Measurements from ENCODE around the gene FZD4. TPM values are rescaled to one million over a fixed set of nuclear protein-coding genes. Genes with fewer than 3 reads are reported as not detected.

FZD4 gene
- total and polyA plus RNA-seq, 2 donors (not counting 3 experiments of a cell fraction or from before 2014, with no cell fraction given): 56.6 to 112 TPM

DNA sequence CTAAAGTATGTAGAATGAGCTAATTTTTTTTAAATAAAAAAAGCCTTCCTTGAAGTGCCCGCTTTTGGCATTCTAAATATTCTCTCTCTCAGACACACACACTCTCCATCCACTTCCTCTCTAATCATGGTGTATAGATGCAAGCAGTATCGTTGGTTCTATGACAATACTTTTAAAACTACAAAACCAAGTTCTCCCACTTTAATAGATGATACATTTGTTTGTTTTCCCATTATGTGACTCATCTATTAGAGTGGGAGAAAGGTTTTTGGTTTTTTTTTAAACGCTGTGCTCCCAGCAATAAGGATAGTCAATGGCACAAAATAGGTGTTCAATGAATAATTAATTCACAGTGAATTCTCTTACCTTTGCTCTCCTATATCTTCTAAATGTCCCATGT is 44.6 kb downstream of the FZD4 start:
- Histone ChIP-seq H3K9me3 (replicated peaks; ENCODE audit: control insufficient read depth, insufficient read depth, low read length) (no peaks in the 10 kb centered on the region), H3K79me2 (ENCODE audit: control insufficient read depth, insufficient read depth, low read length) (no peaks in the 10 kb centered on the region), H3K9ac (replicated peaks; ENCODE audit: extremely low read depth, insufficient read depth, low read length) (no peak overlapping the region), H3K4me3 (replicated peaks in 1 of 3; ENCODE audit: insufficient read depth in 1 of 3, low read depth in 1 of 3, low read length in 3 of 3) (no peak overlapping the region), H3K27me3 (ENCODE audit: control insufficient read depth in 2 of 2, insufficient read depth in 2 of 2, low read length in 2 of 2) (no peaks in the 10 kb centered on the region), H3K4me2 (ENCODE audit: insufficient read depth, low read length) (no peak overlapping the region), H3K9me1 (replicated peaks; ENCODE audit: control insufficient read depth, extremely low read depth, insufficient read depth, low read length) (no peaks in the 10 kb centered on the region), H4K20me1 (replicated peaks; ENCODE audit: control insufficient read depth, extremely low read depth, insufficient read depth, low read length) (no peaks in the 10 kb centered on the region), H3K4me1 (ENCODE audit: control insufficient read depth, extremely low read depth, insufficient read depth, low read length) (peaks cover 16% of the 10 kb centered on the region), H3K36me3 (ENCODE audit: control insufficient read depth in 2 of 2, extremely low read depth in 1 of 2, insufficient read depth in 2 of 2, low read length in 2 of 2) (no peaks in the 10 kb centered on the region), H2AFZ (ENCODE audit: low read depth, low read length) (no peak overlapping the region), H3K27ac (ENCODE audit: insufficient read depth, low read depth, low read length) (no peak overlapping the region)
- DNase-seq (ENCODE audit: low read depth, low spot score): no peak
- peak; percentile 57 for TF ChIP-seq FOS (IDR thresholded peaks at IDR 0.05; ENCODE audit: borderline replicate concordance, insufficient read depth, low read length)
- no peak for TF ChIP-seq EZH2 (IDR thresholded peaks at IDR 0.05; ENCODE audit: borderline replicate concordance, low read depth, low read length, severe bottlenecking)
- TF ChIP-seq JUN (IDR thresholded peaks at IDR 0.05; ENCODE audit: borderline replicate concordance, insufficient read depth, insufficient read length, low read depth): peak; percentile 31
- ChIA-PET CTCF (interaction anchor here (0.8 to 1.2 kb wide), 2 partner anchors 10 to 14 kb away, joined by 3 to 4 read pairs; no protein-coding TSS in a partner anchor), POLR2A (no interaction called here)
- no peak for FAIRE-seq
- no TSS peak for BruUV-seq (replicated peaks)
- intact Hi-C loops (cut with micrococcal nuclease): no loop called here
- dilution Hi-C loops (cut with MboI; ENCODE audit: extremely low pct_ligation_motif_present, low sequenced_read_pairs): no loop called here

DNA sequence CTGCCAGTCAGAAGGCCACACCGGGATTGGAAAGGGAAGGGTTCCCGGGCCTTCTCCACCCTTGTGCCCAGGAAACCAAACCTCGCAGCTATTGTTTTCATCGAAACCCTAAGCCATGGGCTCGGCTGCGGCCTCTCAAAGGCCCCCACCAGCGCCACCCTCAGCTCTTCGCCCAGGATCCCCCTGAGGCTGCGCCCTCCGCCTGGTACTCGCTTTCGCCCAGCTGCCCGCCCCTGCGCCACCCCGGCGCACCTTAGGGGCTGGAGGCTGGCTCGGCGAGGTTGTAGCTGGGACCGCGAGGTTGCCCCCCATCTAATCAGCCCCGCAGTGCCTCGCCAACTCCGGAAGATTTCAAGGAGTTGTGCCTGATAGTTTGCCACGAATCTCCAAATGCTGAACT is 49.0 kb downstream of the FZD4 start:
- H3K9me3 ChIP-seq (replicated peaks; ENCODE audit: control insufficient read depth, insufficient read depth, low read length): no peaks in the 10 kb centered on the region
- intact Hi-C loops (cut with micrococcal nuclease): no loop called here
- H3K27me3 ChIP-seq (ENCODE audit: control insufficient read depth in 2 of 2, insufficient read depth in 2 of 2, low read length in 2 of 2): no peaks in the 10 kb centered on the region
- H4K20me1 ChIP-seq (replicated peaks; ENCODE audit: control insufficient read depth, extremely low read depth, insufficient read depth, low read length): no peaks in the 10 kb centered on the region
- no peak overlapping the region for H3K9ac ChIP-seq (replicated peaks; ENCODE audit: extremely low read depth, insufficient read depth, low read length)
- no peak overlapping the region for H3K27ac ChIP-seq (ENCODE audit: insufficient read depth, low read depth, low read length)
- H3K4me1 ChIP-seq (ENCODE audit: control insufficient read depth, extremely low read depth, insufficient read depth, low read length): peaks cover 10% of the 10 kb centered on the region
- DNase-seq (ENCODE audit: low read depth, low spot score) (no peak), FAIRE-seq (no peak)
- no peaks in the 10 kb centered on the region for H3K79me2 ChIP-seq (ENCODE audit: control insufficient read depth, insufficient read depth, low read length)
- BruUV-seq (replicated peaks): no TSS peak
- ChIA-PET CTCF (interaction anchor here (0.5 kb wide), 1 partner anchor 70 kb away, joined by 3 read pairs; no protein-coding TSS in a partner anchor), POLR2A (no interaction called here)
- dilution Hi-C loops (cut with MboI; ENCODE audit: extremely low pct_ligation_motif_present, low sequenced_read_pairs): no loop called here
- no peak overlapping the region for H3K4me3 ChIP-seq (replicated peaks in 1 of 3; ENCODE audit: insufficient read depth in 1 of 3, low read depth in 1 of 3, low read length in 3 of 3)
- no peaks in the 10 kb centered on the region for H3K9me1 ChIP-seq (replicated peaks; ENCODE audit: control insufficient read depth, extremely low read depth, insufficient read depth, low read length)
- no peak overlapping the region for H3K4me2 ChIP-seq (ENCODE audit: insufficient read depth, low read length)
- no peaks in the 10 kb centered on the region for H3K36me3 ChIP-seq (ENCODE audit: control insufficient read depth in 2 of 2, extremely low read depth in 1 of 2, insufficient read depth in 2 of 2, low read length in 2 of 2)
- no peak for TF ChIP-seq POLR2AphosphoS5 (IDR thresholded peaks at IDR 0.05; ENCODE audit: insufficient read depth, low read depth, low read length)
- no peak for TF ChIP-seq JUN (IDR thresholded peaks at IDR 0.05; ENCODE audit: borderline replicate concordance, insufficient read depth, insufficient read length, low read depth)
- no peak for TF ChIP-seq FOS (IDR thresholded peaks at IDR 0.05; ENCODE audit: borderline replicate concordance, insufficient read depth, low read length)
- no peak for TF ChIP-seq MYC (IDR thresholded peaks at IDR 0.05; ENCODE audit: low read depth, low read length)
- TF ChIP-seq, protein P1, sequence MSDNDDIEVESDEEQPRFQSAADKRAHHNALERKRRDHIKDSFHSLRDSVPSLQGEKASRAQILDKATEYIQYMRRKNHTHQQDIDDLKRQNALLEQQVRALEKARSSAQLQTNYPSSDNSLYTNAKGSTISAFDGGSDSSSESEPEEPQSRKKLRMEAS (IDR thresholded peaks at IDR 0.05; ENCODE audit: insufficient read depth, insufficient read length): no peak
- TF ChIP-seq EZH2 (IDR thresholded peaks at IDR 0.05; ENCODE audit: borderline replicate concordance, low read depth, low read length, severe bottlenecking): no peak
- no peak for TF ChIP-seq POLR2A (IDR thresholded peaks at IDR 0.05; ENCODE audit: low read depth, low read length)
- no peak for TF ChIP-seq GATA2 (IDR thresholded peaks at IDR 0.05; ENCODE audit: insufficient read depth, insufficient read length, low read depth, low read length)
- TF ChIP-seq, protein P2, sequence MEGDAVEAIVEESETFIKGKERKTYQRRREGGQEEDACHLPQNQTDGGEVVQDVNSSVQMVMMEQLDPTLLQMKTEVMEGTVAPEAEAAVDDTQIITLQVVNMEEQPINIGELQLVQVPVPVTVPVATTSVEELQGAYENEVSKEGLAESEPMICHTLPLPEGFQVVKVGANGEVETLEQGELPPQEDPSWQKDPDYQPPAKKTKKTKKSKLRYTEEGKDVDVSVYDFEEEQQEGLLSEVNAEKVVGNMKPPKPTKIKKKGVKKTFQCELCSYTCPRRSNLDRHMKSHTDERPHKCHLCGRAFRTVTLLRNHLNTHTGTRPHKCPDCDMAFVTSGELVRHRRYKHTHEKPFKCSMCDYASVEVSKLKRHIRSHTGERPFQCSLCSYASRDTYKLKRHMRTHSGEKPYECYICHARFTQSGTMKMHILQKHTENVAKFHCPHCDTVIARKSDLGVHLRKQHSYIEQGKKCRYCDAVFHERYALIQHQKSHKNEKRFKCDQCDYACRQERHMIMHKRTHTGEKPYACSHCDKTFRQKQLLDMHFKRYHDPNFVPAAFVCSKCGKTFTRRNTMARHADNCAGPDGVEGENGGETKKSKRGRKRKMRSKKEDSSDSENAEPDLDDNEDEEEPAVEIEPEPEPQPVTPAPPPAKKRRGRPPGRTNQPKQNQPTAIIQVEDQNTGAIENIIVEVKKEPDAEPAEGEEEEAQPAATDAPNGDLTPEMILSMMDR (IDR thresholded peaks at IDR 0.05; ENCODE audit: extremely low read depth in 1 of 2, insufficient read depth in 1 of 2, low read depth in 1 of 2, low read length in 2 of 2): no peak
- H2AFZ ChIP-seq (ENCODE audit: low read depth, low read length): no peak overlapping the region
